GM19324 (cell line): ENCODE measurements around the gene ENTPD6.
"Not testable (repeated sequence)": the region's sequence is repeated elsewhere in the genome, so short reads cannot be mapped to it uniquely, and the experiment has no call there.

Source experiments
- ATAC-seq: cut with Tn5 transposase; IDR thresholded peaks from one replicate; pipeline ENCODE4 v1.9.1; 2021; ENCODE audit warnings: mild to moderate bottlenecking, moderate library complexity; ENCODE audit not compliant: unreplicated experiment, low FRiP score

The ENTPD6 gene

GRCh38 chr20:25221592-25222460 is 26.3 kb downstream of the ENTPD6 start:
- no peak for ATAC-seq

- no peak for ATAC-seq
Observed at GRCh38 chr20:25222461-25223178, 27.1 kb downstream of the ENTPD6 start.

- ATAC-seq = no peak
Observed at GRCh38 chr20:25223179-25223661, 27.7 kb downstream of the ENTPD6 start.

- no peak for ATAC-seq
Observed at GRCh38 chr20:25223765-25224720, 28.5 kb downstream of the ENTPD6 start.

- ATAC-seq = no peak
Observed at GRCh38 chr20:25224941-25225340, 29.4 kb downstream of the ENTPD6 start.

DNA sequence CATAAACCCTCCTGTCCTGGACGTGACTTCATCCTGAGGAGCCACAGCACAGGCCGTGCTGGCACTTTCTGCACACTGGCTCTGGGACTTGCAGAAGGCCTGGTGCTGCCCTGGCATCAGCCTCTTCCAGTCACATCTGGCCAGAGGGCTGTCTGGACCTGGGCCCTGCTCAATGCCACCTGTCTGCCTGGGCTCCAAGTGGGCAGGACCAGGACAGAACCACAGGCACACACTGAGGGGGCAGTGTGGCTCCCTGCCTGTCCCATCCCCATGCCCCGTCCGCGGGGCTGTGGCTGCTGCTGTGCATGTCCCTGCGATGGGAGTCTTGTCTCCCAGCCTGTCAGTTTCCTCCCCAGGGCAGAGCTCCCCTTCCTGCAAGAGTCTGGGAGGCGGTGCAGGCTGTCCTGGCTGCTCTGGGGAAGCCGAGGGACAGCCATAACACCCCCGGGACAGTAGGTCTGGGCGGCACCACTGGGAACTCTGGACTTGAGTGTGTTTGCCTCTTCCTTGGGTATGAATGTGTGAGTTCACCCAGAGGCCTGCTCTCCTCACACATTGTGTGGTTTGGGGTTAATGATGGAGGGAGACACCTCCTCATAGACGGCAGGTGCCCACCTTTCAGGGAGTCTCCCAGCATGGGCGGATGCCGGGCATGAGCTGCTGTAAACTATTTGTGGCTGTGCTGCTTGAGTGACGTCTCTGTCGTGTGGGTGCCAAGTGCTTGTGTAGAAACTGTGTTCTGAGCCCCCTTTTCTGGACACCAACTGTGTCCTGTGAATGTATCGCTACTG is 30.3 kb downstream of the ENTPD6 start:
- ATAC-seq = no peak

DNA sequence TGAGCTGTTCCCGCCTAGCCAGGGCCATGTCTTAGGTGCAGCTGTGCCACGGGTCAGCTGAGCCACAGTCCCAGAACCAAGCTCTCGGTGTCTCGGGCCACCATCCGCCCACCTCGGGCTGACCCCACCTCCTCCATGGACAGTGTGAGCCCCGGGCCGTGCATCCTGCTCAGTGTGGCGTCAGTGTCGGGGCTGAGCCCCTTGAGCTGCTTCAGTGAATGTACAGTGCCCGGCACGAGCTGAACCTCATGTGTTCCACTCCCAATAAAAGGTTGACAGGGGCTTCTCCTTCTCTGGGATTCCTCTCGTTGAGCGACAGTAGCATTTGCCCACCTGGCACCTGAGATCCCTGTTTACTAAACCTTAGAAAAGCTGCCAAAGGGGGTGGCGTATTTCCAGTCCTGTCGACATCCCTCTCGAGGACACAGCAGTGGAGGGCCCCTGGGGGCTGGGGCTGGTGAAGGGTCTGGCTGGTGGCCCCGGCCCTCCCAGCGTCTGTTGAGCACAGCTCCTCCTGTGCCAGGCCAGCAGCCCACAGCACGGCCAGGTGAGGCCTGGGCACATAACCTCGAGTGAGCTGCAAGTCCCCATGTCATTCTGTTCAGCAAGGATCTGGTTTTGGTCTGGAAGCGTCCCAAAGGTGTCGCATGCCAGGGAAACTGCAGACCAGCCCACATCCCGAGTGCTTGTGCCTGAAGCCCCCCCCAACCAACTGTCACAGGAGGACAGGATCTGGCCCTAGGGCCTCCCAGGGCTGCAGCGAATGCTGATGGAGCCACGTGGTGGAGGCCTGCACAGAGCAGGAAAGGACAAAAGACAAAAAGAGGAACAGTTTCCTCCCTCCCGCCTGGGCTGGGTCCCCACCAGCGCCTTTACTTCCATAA is 31.2 kb downstream of the ENTPD6 start:
- no peak for ATAC-seq

DNA sequence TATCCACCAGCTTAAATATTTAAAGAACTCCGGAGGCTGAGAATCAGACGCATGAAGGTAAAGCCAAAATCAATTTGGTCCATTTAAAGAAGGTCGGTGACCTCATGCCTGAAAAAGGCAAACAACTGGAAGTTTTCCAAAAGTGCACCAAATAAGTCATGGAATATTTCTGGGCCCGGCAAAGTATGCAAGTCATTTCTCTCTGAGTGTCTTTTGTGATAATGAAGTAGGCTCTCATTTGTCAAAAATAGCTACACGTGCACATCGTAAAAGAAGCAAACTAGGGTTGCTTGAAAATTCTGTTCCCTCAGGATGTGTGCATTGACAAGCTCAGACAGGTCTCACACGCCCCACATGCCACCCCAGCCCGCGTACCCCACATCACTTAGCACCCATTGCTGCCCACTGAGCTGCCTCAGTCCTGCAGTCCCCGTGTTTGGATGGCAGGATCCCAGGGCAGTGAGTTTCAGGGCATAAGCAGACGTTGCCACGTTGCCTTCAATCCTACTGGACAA is 31.9 kb downstream of the ENTPD6 start:
- ATAC-seq = no peak

DNA sequence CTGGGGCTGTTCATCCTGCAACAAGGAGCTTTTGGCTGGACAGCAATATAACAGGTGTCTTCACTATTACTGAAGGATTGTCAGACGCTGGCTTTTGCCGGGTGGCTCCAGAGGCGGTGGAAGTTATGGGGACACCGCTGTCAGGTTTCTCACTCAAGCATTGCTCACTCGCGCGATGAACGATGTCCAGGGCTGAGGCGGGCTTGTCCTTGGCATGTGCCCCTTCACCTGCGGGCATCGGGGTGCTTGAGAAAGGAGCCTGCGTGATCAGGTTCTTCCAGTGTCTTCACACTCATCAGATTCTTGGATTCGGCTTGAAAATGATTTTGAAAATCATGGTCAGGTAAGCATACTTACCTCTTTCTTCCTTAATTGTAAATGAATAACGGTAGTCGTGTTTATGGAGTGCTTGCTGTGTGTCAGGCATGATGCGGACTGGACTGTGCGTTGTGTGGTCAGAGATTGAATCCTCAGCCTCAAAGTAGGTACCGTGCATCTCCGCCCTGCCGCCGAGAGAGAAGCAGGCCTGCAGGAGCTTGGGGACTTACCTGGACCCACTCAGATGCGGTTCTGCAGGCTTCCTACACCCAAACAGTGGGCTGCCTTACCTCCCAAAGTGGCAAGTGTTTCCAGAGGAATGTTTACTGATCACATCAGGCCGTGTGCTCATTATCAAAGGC is 34.1 kb downstream of the ENTPD6 start:
- ATAC-seq = no peak

DNA sequence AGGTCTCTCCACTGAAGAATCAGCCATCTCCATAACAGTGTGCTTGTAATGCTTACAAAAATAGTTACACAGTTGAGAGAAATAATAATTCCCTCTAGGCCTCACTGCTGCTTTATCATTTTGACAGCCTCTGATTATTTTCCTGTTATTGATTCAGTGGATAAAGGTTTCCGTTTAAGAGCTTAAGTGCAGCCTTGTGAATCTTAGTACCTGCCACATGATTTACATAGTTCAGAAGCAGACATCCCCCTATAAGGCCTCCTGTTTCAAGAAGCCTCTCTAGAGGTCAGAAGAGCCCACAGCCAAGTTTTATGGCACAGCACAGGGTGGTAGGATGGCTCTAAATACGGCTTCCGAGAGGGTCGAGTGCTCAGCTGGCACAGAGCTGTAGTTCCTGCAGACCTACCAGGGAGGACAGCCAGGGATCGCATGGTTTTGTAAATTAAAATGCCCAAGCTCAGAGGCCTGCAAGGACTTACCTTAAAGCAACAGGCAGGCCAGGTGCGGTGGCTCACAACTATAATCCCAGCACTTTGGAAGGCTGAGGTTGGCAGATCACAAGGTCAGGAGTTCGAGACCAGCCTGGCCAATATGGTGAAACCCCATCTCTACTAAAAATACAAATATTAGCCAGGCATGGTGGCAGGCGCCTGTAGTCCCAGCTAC is 34.8 kb downstream of the ENTPD6 start:
- peak; percentile 80 for ATAC-seq

DNA sequence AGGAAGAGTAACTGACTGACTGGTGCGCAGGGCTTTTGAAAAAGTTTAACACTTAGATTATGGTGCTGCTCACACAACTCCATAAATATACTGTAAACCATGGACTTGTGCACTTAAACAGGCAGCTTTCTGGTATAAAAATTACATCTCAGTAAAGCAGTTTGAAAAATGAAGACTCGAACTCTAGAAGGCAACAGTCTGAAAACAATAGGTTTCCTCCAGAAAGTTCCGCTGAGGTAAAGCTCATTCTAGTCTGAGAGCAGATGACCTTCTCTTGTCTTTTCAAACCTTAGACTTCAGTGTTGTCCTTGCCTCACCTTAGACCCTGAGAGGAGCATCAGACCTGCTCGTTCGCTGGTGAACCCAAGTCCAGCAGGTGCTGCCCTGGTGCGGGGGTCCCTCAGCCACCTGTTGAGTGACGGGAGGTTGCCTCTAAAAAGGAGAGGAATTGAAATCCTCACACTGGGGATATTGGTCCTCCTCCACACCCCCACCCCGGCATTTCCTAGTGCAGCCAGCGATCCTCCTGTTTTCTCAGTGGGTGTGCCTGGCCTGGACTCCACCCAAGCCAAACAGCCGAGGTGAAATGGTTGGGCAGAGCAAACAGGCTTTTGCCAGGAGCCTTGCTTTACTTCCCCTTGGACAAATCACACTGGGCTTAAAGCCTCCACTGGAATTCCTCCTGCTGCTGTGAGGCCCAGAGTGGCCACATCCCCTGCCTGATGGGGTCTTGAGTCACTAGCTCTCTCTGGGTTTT is 37.7 kb downstream of the ENTPD6 start:
- ATAC-seq = no peak

- not testable (repeated sequence) for ATAC-seq
Observed at GRCh38 chr20:25234009-25234849, 38.7 kb downstream of the ENTPD6 start.

GRCh38 chr20:25236450-25237304 is 41.2 kb downstream of the ENTPD6 start:
- no peak for ATAC-seq

DNA sequence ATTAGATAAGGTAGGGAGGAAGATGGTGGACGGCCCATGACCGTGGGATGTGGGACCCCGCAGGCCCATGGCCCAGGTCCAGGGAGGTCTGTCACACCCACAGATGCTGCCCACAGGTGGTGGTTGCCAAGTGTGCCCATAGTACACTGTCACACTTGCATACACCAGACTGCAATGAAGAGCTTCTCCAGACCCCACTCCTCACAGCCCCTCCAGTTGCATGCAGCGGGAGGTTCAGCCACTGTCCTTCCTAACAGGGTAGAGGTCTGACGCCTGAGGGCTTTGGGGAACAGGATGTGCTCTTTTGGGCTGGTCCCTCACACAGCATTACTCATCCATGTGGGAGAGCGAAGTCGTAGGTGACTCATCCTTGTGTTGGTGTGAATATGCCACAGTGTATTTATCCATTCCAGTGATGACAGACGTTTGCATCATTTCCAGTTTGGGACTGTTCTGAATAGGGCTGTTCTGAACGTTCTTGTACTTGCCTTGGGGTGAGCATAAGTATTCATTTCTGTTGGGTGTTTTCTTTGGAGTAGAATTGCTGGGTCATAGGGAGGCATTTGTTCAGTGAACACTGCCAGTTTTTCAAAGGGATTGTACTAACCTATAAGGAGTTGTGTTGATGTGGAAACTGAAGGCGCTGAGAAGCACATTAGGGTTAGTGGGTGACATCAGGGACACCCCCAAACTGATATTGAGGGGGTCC is 42.3 kb downstream of the ENTPD6 start:
- no peak for ATAC-seq
